Measurements from ENCODE around the gene GALNT3.
A peak's percentile ranks its signal among the peaks of the same experiment; 100 is the strongest.

The GALNT3 gene

DNA sequence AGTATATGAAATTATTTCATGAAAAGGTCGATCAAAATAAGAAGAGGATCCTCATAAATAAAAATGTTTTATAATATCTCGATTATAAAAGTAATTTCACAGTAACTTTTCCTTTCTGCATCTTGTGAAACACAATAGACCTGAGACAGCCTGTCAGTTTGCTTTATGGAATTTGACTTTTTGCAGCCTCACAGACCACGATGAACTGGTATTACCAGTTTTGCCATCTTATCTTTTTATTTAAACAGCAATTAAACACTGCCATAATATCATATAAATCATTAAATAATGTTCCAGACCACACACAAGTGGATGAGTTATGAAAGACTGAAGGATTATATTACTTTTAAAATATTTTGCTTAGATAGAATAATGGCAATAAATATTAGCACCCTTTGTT is 10.7 kb upstream of the GALNT3 start:
- TF ChIP-seq RAD21 (IDR thresholded peaks at IDR 0.05; ENCODE audit: low read depth) (no peak), TEAD4 (IDR thresholded peaks at IDR 0.05) (peak; percentile 32; the same call in 1 of the 2 replicates), ZBTB7A (IDR thresholded peaks at IDR 0.05; ENCODE audit: low read depth) (no peak), NFIC (IDR thresholded peaks at IDR 0.05) (peak; percentile 30; the same call in 1 of the 2 replicates), TAF1 (IDR thresholded peaks at IDR 0.05; ENCODE audit: low read depth) (no peak)
- TF ChIP-seq, protein P1, sequence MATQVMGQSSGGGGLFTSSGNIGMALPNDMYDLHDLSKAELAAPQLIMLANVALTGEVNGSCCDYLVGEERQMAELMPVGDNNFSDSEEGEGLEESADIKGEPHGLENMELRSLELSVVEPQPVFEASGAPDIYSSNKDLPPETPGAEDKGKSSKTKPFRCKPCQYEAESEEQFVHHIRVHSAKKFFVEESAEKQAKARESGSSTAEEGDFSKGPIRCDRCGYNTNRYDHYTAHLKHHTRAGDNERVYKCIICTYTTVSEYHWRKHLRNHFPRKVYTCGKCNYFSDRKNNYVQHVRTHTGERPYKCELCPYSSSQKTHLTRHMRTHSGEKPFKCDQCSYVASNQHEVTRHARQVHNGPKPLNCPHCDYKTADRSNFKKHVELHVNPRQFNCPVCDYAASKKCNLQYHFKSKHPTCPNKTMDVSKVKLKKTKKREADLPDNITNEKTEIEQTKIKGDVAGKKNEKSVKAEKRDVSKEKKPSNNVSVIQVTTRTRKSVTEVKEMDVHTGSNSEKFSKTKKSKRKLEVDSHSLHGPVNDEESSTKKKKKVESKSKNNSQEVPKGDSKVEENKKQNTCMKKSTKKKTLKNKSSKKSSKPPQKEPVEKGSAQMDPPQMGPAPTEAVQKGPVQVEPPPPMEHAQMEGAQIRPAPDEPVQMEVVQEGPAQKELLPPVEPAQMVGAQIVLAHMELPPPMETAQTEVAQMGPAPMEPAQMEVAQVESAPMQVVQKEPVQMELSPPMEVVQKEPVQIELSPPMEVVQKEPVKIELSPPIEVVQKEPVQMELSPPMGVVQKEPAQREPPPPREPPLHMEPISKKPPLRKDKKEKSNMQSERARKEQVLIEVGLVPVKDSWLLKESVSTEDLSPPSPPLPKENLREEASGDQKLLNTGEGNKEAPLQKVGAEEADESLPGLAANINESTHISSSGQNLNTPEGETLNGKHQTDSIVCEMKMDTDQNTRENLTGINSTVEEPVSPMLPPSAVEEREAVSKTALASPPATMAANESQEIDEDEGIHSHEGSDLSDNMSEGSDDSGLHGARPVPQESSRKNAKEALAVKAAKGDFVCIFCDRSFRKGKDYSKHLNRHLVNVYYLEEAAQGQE (IDR thresholded peaks at IDR 0.05; ENCODE audit: low read depth): no peak
- TF ChIP-seq, protein P2, sequence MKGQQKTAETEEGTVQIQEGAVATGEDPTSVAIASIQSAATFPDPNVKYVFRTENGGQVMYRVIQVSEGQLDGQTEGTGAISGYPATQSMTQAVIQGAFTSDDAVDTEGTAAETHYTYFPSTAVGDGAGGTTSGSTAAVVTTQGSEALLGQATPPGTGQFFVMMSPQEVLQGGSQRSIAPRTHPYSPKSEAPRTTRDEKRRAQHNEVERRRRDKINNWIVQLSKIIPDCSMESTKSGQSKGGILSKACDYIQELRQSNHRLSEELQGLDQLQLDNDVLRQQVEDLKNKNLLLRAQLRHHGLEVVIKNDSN (IDR thresholded peaks at IDR 0.05): no peak

DNA sequence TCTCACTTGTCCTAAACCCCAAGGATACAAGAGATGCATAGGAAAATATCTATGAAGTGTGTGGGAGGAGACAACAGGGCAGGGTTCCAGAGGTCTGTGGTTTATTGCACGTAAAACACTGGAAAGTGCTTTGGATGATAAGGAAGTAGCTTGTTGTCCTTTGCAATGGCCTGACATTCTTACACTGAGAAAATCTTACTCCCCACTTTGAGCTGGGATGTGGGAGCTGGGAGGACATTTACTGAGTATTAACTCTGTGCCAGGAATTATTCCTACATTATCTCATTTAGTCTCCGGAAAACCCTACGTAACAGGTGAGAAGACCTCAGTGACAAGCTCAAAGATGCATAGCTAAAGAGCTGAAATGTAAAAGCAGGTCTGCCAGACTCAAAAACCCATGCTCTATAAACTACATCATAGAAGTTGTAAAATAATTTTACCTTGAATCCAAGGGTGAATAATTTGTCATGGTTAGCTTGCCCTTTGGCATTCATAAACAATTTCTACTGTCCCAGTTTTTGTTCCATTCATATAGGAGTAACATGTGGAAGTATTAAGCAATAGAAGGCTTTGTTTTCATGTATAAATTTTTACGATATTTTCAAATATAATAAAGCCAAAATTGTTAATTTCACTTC is 9.2 kb upstream of the GALNT3 start:
- TF ChIP-seq EGR1 (IDR thresholded peaks at IDR 0.05) (no peak), NFIC (IDR thresholded peaks at IDR 0.05) (no peak), FOXM1 (IDR thresholded peaks at IDR 0.05; ENCODE audit: borderline replicate concordance, low read depth) (no peak)
- TF ChIP-seq, protein P2 (IDR thresholded peaks at IDR 0.05): no peak

DNA sequence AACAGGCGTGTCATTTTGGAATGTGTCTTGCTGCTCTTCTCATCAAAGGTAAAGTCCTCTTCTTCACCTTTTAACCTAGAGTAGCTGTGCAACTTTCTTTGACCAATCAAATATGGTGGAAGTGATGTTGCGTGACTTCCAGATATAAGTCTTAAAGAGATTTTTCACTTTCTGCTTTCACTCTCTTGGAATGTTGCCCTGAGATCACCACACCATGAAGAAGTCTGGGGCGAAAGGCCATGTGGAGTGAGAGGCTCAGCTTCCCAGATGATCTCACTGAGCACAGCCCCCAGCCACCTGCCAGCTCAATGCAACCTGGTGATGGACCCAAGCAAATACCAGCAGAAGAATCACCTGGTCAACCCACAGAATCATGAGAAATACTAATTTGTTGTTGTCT is 7.1 kb upstream of the GALNT3 start:
- TF ChIP-seq TCF12 (IDR thresholded peaks at IDR 0.05; ENCODE audit: low read depth) (no peak), YY1 (IDR thresholded peaks at IDR 0.05; ENCODE audit: low read depth) (no peak), FOXM1 (IDR thresholded peaks at IDR 0.05; ENCODE audit: borderline replicate concordance, low read depth) (no peak), NFIC (IDR thresholded peaks at IDR 0.05) (no peak), ZBTB7A (IDR thresholded peaks at IDR 0.05; ENCODE audit: low read depth) (no peak), CREB1 (IDR thresholded peaks at IDR 0.05; ENCODE audit: low read depth) (no peak), RAD21 (IDR thresholded peaks at IDR 0.05; ENCODE audit: low read depth) (no peak), TAF1 (IDR thresholded peaks at IDR 0.05; ENCODE audit: low read depth) (no peak)
- TF ChIP-seq, protein P2 (IDR thresholded peaks at IDR 0.05): no peak
- TF ChIP-seq, protein P1 (IDR thresholded peaks at IDR 0.05; ENCODE audit: low read depth): no peak

DNA sequence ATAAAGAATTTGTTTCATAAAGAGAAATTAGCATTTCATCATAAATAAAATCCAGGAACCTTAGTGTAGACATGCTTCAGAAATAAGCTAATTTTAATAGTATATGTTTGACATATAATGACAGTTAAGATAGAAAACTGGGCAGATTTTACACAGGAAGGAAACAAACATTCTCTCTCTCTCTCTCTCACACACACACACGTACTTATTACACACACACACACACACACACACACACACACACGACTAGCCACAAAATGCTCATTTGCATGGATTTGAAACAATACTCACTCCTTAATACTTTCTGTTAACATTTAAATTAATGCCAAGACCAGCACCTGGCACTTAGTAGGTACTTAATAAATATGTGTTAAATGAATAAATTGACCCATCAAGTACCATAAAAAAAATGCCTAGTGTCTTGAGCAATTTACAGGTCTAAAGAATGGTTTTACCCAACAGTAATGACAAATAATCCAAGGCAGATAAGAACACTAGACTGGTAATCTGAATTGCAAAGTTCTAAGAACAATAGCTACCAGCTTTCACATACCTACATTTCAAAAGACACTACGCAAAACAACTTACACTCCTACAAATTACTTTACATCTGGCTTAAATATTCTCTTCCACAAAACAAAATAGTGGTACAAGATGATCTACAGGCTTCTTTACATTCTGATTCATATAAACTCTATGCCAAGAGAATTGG is 2.9 kb upstream of the GALNT3 start:
- TF ChIP-seq YY1 (IDR thresholded peaks at IDR 0.05; ENCODE audit: low read depth) (no peak), CEBPB (IDR thresholded peaks at IDR 0.05) (no peak), NFIC (IDR thresholded peaks at IDR 0.05) (no peak), TEAD4 (IDR thresholded peaks at IDR 0.05) (no peak), EP300 (IDR thresholded peaks at IDR 0.05; ENCODE audit: borderline replicate concordance) (no peak), ZBTB7A (IDR thresholded peaks at IDR 0.05; ENCODE audit: low read depth) (no peak), TAF1 (IDR thresholded peaks at IDR 0.05; ENCODE audit: low read depth) (no peak), TCF12 (IDR thresholded peaks at IDR 0.05; ENCODE audit: low read depth) (no peak), FOXM1 (IDR thresholded peaks at IDR 0.05; ENCODE audit: borderline replicate concordance, low read depth) (no peak), RAD21 (IDR thresholded peaks at IDR 0.05; ENCODE audit: low read depth) (no peak), EGR1 (IDR thresholded peaks at IDR 0.05) (no peak), CREB1 (IDR thresholded peaks at IDR 0.05; ENCODE audit: low read depth) (no peak)
- TF ChIP-seq, protein P2 (IDR thresholded peaks at IDR 0.05): no peak
- TF ChIP-seq, protein P3, sequence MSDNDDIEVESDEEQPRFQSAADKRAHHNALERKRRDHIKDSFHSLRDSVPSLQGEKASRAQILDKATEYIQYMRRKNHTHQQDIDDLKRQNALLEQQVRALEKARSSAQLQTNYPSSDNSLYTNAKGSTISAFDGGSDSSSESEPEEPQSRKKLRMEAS (IDR thresholded peaks at IDR 0.05): no peak
- TF ChIP-seq, protein P1 (IDR thresholded peaks at IDR 0.05; ENCODE audit: low read depth): no peak

Measured in Ishikawa (cell line).